ENCODE measurements around the gene SEMA4D.

SEMA4D gene

DNA sequence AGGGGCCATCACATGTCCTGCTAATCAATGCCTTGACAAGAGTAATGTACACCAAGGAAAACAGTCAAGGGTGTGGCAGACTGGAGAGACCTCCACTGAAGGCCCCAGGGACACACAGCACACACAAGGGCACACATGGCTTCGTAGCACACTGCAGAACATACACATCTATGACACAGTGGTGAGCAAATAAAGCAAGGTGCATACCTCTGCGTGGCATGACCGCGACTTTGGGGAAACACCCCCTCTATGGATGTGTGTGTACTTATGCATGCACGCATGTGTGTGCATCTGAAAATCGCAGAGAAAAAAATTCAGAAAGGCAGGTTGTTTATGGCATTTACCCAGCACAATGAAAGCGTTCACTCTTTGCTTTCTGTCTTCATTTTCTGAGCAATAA is 20.5 kb downstream of the SEMA4D start:
- TF ChIP-seq CREB1 (IDR thresholded peaks at IDR 0.05; ENCODE audit: low read depth) = no peak
- no peak for TF ChIP-seq FOXM1 (IDR thresholded peaks at IDR 0.05; ENCODE audit: borderline replicate concordance, low read depth)
- no peak for TF ChIP-seq TEAD4 (IDR thresholded peaks at IDR 0.05)
- no peak for TF ChIP-seq NFIC (IDR thresholded peaks at IDR 0.05)
- TF ChIP-seq, protein P1, sequence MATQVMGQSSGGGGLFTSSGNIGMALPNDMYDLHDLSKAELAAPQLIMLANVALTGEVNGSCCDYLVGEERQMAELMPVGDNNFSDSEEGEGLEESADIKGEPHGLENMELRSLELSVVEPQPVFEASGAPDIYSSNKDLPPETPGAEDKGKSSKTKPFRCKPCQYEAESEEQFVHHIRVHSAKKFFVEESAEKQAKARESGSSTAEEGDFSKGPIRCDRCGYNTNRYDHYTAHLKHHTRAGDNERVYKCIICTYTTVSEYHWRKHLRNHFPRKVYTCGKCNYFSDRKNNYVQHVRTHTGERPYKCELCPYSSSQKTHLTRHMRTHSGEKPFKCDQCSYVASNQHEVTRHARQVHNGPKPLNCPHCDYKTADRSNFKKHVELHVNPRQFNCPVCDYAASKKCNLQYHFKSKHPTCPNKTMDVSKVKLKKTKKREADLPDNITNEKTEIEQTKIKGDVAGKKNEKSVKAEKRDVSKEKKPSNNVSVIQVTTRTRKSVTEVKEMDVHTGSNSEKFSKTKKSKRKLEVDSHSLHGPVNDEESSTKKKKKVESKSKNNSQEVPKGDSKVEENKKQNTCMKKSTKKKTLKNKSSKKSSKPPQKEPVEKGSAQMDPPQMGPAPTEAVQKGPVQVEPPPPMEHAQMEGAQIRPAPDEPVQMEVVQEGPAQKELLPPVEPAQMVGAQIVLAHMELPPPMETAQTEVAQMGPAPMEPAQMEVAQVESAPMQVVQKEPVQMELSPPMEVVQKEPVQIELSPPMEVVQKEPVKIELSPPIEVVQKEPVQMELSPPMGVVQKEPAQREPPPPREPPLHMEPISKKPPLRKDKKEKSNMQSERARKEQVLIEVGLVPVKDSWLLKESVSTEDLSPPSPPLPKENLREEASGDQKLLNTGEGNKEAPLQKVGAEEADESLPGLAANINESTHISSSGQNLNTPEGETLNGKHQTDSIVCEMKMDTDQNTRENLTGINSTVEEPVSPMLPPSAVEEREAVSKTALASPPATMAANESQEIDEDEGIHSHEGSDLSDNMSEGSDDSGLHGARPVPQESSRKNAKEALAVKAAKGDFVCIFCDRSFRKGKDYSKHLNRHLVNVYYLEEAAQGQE (IDR thresholded peaks at IDR 0.05; ENCODE audit: low read depth) = no peak
- TF ChIP-seq, protein P2, sequence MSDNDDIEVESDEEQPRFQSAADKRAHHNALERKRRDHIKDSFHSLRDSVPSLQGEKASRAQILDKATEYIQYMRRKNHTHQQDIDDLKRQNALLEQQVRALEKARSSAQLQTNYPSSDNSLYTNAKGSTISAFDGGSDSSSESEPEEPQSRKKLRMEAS (IDR thresholded peaks at IDR 0.05) = no peak
- TF ChIP-seq RAD21 (IDR thresholded peaks at IDR 0.05; ENCODE audit: low read depth) = no peak
- no peak for TF ChIP-seq EGR1 (IDR thresholded peaks at IDR 0.05)
- no peak for TF ChIP-seq EP300 (IDR thresholded peaks at IDR 0.05; ENCODE audit: borderline replicate concordance)

DNA sequence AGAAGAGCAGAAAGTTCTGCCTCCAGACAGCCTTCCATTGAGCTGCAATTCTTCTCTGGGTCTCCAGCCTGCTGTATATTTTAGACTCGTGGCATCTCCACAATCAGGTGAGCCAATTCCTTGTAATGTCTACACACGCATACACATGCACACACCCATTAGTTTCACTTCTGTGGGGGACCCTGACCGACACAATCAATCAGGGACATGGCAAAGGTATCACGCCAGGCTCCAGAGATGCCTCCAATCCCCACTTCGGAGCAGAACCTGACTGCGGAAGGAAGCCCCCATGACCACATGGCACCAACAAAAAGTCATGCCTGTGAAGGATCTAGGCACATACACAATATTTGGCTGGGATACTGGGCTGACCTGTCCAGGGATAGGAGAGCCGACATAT is 21.4 kb downstream of the SEMA4D start:
- TF ChIP-seq ZBTB7A (IDR thresholded peaks at IDR 0.05; ENCODE audit: low read depth) = no peak
- no peak for TF ChIP-seq RAD21 (IDR thresholded peaks at IDR 0.05; ENCODE audit: low read depth)
- TF ChIP-seq, protein P1 (IDR thresholded peaks at IDR 0.05; ENCODE audit: low read depth) = no peak
- no peak for TF ChIP-seq FOXM1 (IDR thresholded peaks at IDR 0.05; ENCODE audit: borderline replicate concordance, low read depth)
- TF ChIP-seq TEAD4 (IDR thresholded peaks at IDR 0.05) = no peak
- TF ChIP-seq, protein P3, sequence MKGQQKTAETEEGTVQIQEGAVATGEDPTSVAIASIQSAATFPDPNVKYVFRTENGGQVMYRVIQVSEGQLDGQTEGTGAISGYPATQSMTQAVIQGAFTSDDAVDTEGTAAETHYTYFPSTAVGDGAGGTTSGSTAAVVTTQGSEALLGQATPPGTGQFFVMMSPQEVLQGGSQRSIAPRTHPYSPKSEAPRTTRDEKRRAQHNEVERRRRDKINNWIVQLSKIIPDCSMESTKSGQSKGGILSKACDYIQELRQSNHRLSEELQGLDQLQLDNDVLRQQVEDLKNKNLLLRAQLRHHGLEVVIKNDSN (IDR thresholded peaks at IDR 0.05) = no peak
- no peak for TF ChIP-seq NFIC (IDR thresholded peaks at IDR 0.05)
- TF ChIP-seq CREB1 (IDR thresholded peaks at IDR 0.05; ENCODE audit: low read depth) = no peak
- TF ChIP-seq YY1 (IDR thresholded peaks at IDR 0.05; ENCODE audit: low read depth) = no peak
- no peak for TF ChIP-seq TAF1 (IDR thresholded peaks at IDR 0.05; ENCODE audit: low read depth)
- TF ChIP-seq EGR1 (IDR thresholded peaks at IDR 0.05) = no peak
- TF ChIP-seq, protein P2 (IDR thresholded peaks at IDR 0.05) = no peak
- TF ChIP-seq EP300 (IDR thresholded peaks at IDR 0.05; ENCODE audit: borderline replicate concordance) = no peak
- no peak for TF ChIP-seq TCF12 (IDR thresholded peaks at IDR 0.05; ENCODE audit: low read depth)
- TF ChIP-seq CEBPB (IDR thresholded peaks at IDR 0.05) = no peak

- TF ChIP-seq TEAD4 (IDR thresholded peaks at IDR 0.05) (no peak), NFIC (IDR thresholded peaks at IDR 0.05) (no peak), TCF12 (IDR thresholded peaks at IDR 0.05; ENCODE audit: low read depth) (no peak), ZBTB7A (IDR thresholded peaks at IDR 0.05; ENCODE audit: low read depth) (no peak), EP300 (IDR thresholded peaks at IDR 0.05; ENCODE audit: borderline replicate concordance) (no peak), YY1 (IDR thresholded peaks at IDR 0.05; ENCODE audit: low read depth) (no peak), CREB1 (IDR thresholded peaks at IDR 0.05; ENCODE audit: low read depth) (no peak), TAF1 (IDR thresholded peaks at IDR 0.05; ENCODE audit: low read depth) (no peak), EGR1 (IDR thresholded peaks at IDR 0.05) (no peak), RAD21 (IDR thresholded peaks at IDR 0.05; ENCODE audit: low read depth) (no peak), CEBPB (IDR thresholded peaks at IDR 0.05) (no peak), FOXM1 (IDR thresholded peaks at IDR 0.05; ENCODE audit: borderline replicate concordance, low read depth) (no peak)
- TF ChIP-seq, protein P3 (IDR thresholded peaks at IDR 0.05) = no peak
- TF ChIP-seq, protein P2 (IDR thresholded peaks at IDR 0.05) = no peak
- TF ChIP-seq, protein P1 (IDR thresholded peaks at IDR 0.05; ENCODE audit: low read depth) = no peak
Measured at GRCh38 chr9:89475891-89476440, 21.9 kb downstream of the SEMA4D start.

- TF ChIP-seq FOXM1 (IDR thresholded peaks at IDR 0.05; ENCODE audit: borderline replicate concordance, low read depth) = no peak
- TF ChIP-seq, protein P2 (IDR thresholded peaks at IDR 0.05) = no peak
- TF ChIP-seq CEBPB (IDR thresholded peaks at IDR 0.05) = no peak
- TF ChIP-seq TAF1 (IDR thresholded peaks at IDR 0.05; ENCODE audit: low read depth) = no peak
- no peak for TF ChIP-seq TCF12 (IDR thresholded peaks at IDR 0.05; ENCODE audit: low read depth)
- TF ChIP-seq, protein P1 (IDR thresholded peaks at IDR 0.05; ENCODE audit: low read depth) = no peak
- TF ChIP-seq EGR1 (IDR thresholded peaks at IDR 0.05) = no peak
- no peak for TF ChIP-seq CREB1 (IDR thresholded peaks at IDR 0.05; ENCODE audit: low read depth)
- no peak for TF ChIP-seq YY1 (IDR thresholded peaks at IDR 0.05; ENCODE audit: low read depth)
Measured at GRCh38 chr9:89474939-89475338, 23.0 kb downstream of the SEMA4D start.

All from Ishikawa (cell line).